Neutrophil (primary cell): Measurements from ENCODE around the gene UGT1A4.
"Not testable (repeated sequence)": the region's sequence is repeated elsewhere in the genome, so short reads cannot be mapped to it uniquely, and the experiment has no call there.

ENCODE experiments used
- H3K27ac ChIP-seq: fragments of 200-600 bp; sonication (generic); 2 replicates; pipeline ENCODE4 v1.5.1; 2016; ENCODE audit warnings: mild to moderate bottlenecking, moderate library complexity
- H3K27me3 ChIP-seq: fragments of 200-600 bp; sonication (generic); 2 replicates; pipeline ENCODE4 v1.6.0; 2016; ENCODE audit warnings: mild to moderate bottlenecking
- H3K36me3 ChIP-seq: fragments of 200-600 bp; sonication (generic); 2 replicates; pipeline ENCODE4 v1.5.1; 2017
- H3K4me1 ChIP-seq, 2 experiments: fragments of 200-600 bp in 1 of 2; sonication (generic) in 1 of 2; 1 replicate in 1 of 2; 2 replicates in 1 of 2; pipeline versions ENCODE4 v1.5.1 to v1.6.1; 2013 to 2016; ENCODE audit warnings: low read depth in 1 of 2, low read length in 1 of 2, mild to moderate bottlenecking in 1 of 2, moderate library complexity in 1 of 2; ENCODE audit not compliant: control insufficient read depth in 1 of 2, insufficient read depth in 1 of 2
- H3K4me3 ChIP-seq, 2 experiments: fragments of 200-600 bp in 1 of 2; sonication (generic) in 1 of 2; 1 replicate in 1 of 2; 2 replicates in 1 of 2; pipeline ENCODE4 v1.5.1; 2013 to 2016; ENCODE audit warnings: low read depth in 1 of 2, low read length in 1 of 2, mild to moderate bottlenecking in 1 of 2, moderate library complexity in 1 of 2
- H3K9me3 ChIP-seq: fragments of 200-600 bp; sonication (generic); 2 replicates; pipeline ENCODE4 v1.5.1; 2016
- CTCF ChIP-seq: fragments of 200-600 bp; sonication (generic); IDR thresholded peaks from 2 replicates; pipeline ENCODE4 v1.5.1; 2016; ENCODE audit warnings: antibody characterized with exemption

UGT1A4 gene

GRCh38 chr2:233700028-233700635 is 18.4 kb upstream of the UGT1A4 start:
- no peaks in the 10 kb centered on the region for H3K4me1 ChIP-seq
- no peaks in the 10 kb centered on the region for H3K36me3 ChIP-seq
- no peak overlapping the region for H3K27ac ChIP-seq
- H3K27me3 ChIP-seq = no peaks in the 10 kb centered on the region
- H3K4me3 ChIP-seq = no peak overlapping the region
- H3K9me3 ChIP-seq = no peaks in the 10 kb centered on the region
- TF ChIP-seq CTCF = no peak

- not testable (repeated sequence) for H3K36me3 ChIP-seq, H3K9me3 ChIP-seq, H3K27me3 ChIP-seq, H3K27ac ChIP-seq, H3K4me3 ChIP-seq, H3K4me1 ChIP-seq
These were observed 17.7 kb upstream of the UGT1A4 start for GRCh38 chr2:233700842-233701241.

GRCh38 chr2:233702238-233702637 is 16.3 kb upstream of the UGT1A4 start:
- no peak for TF ChIP-seq CTCF
- Histone ChIP-seq H3K4me3 (no peak overlapping the region), H3K27ac (no peak overlapping the region), H3K27me3 (no peaks in the 10 kb centered on the region), H3K36me3 (no peaks in the 10 kb centered on the region), H3K4me1 (no peaks in the 10 kb centered on the region), H3K9me3 (no peaks in the 10 kb centered on the region)

GRCh38 chr2:233705911-233706506 is 12.5 kb upstream of the UGT1A4 start:
- H3K4me3 ChIP-seq = no peak overlapping the region
- no peak overlapping the region for H3K27ac ChIP-seq
- H3K27me3 ChIP-seq = no peaks in the 10 kb centered on the region
- no peak for TF ChIP-seq CTCF
- H3K4me1 ChIP-seq = no peaks in the 10 kb centered on the region
- no peaks in the 10 kb centered on the region for H3K36me3 ChIP-seq
- H3K9me3 ChIP-seq = no peaks in the 10 kb centered on the region

GRCh38 chr2:233706720-233707119 is 11.8 kb upstream of the UGT1A4 start:
- Histone ChIP-seq H3K27ac (no peak overlapping the region), H3K4me3 (no peak overlapping the region), H3K4me1 (no peaks in the 10 kb centered on the region), H3K27me3 (no peaks in the 10 kb centered on the region), H3K9me3 (no peaks in the 10 kb centered on the region), H3K36me3 (no peaks in the 10 kb centered on the region)
- no peak for TF ChIP-seq CTCF

- H3K27me3 ChIP-seq = no peaks in the 10 kb centered on the region
- no peak overlapping the region for H3K27ac ChIP-seq
- H3K4me1 ChIP-seq = no peaks in the 10 kb centered on the region
- no peaks in the 10 kb centered on the region for H3K9me3 ChIP-seq
- no peaks in the 10 kb centered on the region for H3K36me3 ChIP-seq
- no peak overlapping the region for H3K4me3 ChIP-seq
- no peak for TF ChIP-seq CTCF
These were observed 10.4 kb upstream of the UGT1A4 start for GRCh38 chr2:233707940-233708644.
